ENCODE results near the gene MAF.

DNA sequence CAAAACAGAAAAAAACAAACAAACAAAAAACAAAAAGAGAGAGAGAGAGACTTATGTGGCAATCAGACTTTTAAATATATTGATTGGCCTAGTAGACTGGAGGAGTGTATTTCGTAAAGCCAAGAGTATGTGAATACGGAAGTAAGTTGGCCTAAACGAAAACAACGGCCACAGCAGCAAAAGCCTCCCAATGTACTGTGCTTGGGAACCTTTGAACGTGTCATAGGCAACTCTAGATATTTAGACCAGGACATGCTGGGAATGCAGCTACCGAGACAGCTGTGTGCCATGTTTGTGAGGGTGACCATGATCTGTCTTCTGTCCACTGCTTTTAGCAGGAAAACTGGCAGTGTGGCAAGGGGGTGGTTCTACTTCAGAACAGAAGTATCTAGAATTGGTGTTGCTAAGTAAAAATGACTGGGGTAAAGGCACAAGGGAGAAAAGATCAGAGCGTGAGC, 7.4 kb downstream of the MAF start:
- TF ChIP-seq, protein P1, sequence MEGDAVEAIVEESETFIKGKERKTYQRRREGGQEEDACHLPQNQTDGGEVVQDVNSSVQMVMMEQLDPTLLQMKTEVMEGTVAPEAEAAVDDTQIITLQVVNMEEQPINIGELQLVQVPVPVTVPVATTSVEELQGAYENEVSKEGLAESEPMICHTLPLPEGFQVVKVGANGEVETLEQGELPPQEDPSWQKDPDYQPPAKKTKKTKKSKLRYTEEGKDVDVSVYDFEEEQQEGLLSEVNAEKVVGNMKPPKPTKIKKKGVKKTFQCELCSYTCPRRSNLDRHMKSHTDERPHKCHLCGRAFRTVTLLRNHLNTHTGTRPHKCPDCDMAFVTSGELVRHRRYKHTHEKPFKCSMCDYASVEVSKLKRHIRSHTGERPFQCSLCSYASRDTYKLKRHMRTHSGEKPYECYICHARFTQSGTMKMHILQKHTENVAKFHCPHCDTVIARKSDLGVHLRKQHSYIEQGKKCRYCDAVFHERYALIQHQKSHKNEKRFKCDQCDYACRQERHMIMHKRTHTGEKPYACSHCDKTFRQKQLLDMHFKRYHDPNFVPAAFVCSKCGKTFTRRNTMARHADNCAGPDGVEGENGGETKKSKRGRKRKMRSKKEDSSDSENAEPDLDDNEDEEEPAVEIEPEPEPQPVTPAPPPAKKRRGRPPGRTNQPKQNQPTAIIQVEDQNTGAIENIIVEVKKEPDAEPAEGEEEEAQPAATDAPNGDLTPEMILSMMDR (IDR thresholded peaks at IDR 0.05; ENCODE audit: borderline replicate concordance, extremely low read depth, low read length, poor library complexity, severe bottlenecking) = no peak
- no peak for TF ChIP-seq EZH2 (IDR thresholded peaks at IDR 0.05; ENCODE audit: borderline replicate concordance, low read depth, low read length, severe bottlenecking)

Data from DND-41 (cell line).